Activated T-cell treated with anti-CD3 and anti-CD28 coated beads for 1 hour (primary cell): ENCODE results near the gene ZNF41.
A peak's percentile ranks its signal among the peaks of the same experiment; 100 is the strongest.
"Not testable (repeated sequence)": the region's sequence is repeated elsewhere in the genome, so short reads cannot be mapped to it uniquely, and the experiment has no call there.

Experiments
- DNase-seq: peaks from one replicate; pipeline ENCODE4 v3.0.0-alpha.2; 2020; ENCODE audit warnings: low read depth

The ZNF41 gene

GRCh38 chrX:47482512-47483305, at the start of gene ZNF41:
Gene ZNF41 (minus strand): TSS chrX:47483222. CDS start chrX:47467481, 15,741 bp downstream.
- peak; percentile 61 for DNase-seq

GRCh38 chrX:47530049-47530448, 47.0 kb upstream of the ZNF41 start:
- DNase-seq: no peak

- DNase-seq: no peak
These were observed 46.5 kb upstream of the ZNF41 start for GRCh38 chrX:47529548-47529947.

- DNase-seq: no peak
These were observed 40.7 kb upstream of the ZNF41 start for GRCh38 chrX:47523713-47524166.

- peak; percentile 69 for DNase-seq
These were observed 40.3 kb upstream of the ZNF41 start for GRCh38 chrX:47523297-47523696.

- DNase-seq: no peak
These were observed 35.1 kb upstream of the ZNF41 start for GRCh38 chrX:47518144-47518543.

- no peak for DNase-seq
These were observed 33.1 kb upstream of the ZNF41 start for GRCh38 chrX:47515941-47516665.

- no peak for DNase-seq
These were observed 31.7 kb upstream of the ZNF41 start for GRCh38 chrX:47514533-47515235.

GRCh38 chrX:47513034-47513965, 30.3 kb upstream of the ZNF41 start:
- DNase-seq: not testable (repeated sequence)

GRCh38 chrX:47512383-47512782, 29.4 kb upstream of the ZNF41 start:
- not testable (repeated sequence) for DNase-seq

- DNase-seq: no peak
These were observed 24.3 kb upstream of the ZNF41 start for GRCh38 chrX:47507153-47507867.

- no peak for DNase-seq
These were observed 20.1 kb upstream of the ZNF41 start for GRCh38 chrX:47503151-47503550.

GRCh38 chrX:47502316-47503125, 19.5 kb upstream of the ZNF41 start:
- no peak for DNase-seq

- no peak for DNase-seq
These were observed 18.4 kb upstream of the ZNF41 start for GRCh38 chrX:47501226-47502074.

- no peak for DNase-seq
These were observed 17.5 kb upstream of the ZNF41 start for GRCh38 chrX:47500554-47500953.

GRCh38 chrX:47499293-47499692, 16.3 kb upstream of the ZNF41 start:
- DNase-seq: no peak

GRCh38 chrX:47498411-47498810, 15.4 kb upstream of the ZNF41 start:
- no peak for DNase-seq

GRCh38 chrX:47497271-47497888, 14.4 kb upstream of the ZNF41 start:
- no peak for DNase-seq

GRCh38 chrX:47492133-47492532, 9.1 kb upstream of the ZNF41 start:
- DNase-seq: not testable (repeated sequence)
